ENCODE measurements around the gene LONRF2. TPM values are rescaled to one million over a fixed set of nuclear protein-coding genes. Genes with fewer than 3 reads are reported as not detected.
"Not testable (repeated sequence)": the region's sequence is repeated elsewhere in the genome, so short reads cannot be mapped to it uniquely, and the experiment has no call there.

Gene LONRF2
- total RNA-seq, 1 experiment from 2014 or later = 1.6 TPM

DNA sequence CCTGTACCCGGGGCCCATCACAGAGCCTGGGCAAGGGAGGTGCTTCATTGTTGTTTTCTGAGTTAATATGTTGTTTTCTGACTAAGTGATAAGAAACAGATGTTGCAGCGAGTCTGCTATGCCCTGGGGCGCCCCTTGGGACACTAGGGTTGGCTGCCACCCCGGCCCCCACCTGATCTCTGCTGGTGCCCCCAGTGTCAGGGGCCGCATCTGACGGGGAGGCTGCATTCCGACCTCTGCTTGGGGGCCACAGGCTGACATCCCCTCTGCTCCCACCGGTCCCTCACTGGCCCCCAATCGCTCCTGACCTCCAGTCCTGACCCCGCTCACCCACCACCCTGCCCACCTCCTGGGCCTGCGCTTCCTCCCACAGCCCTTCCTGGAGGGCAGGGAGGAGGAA, 65.9 kb downstream of the LONRF2 start:
- no peak for DNase-seq (ENCODE audit: low read depth)

DNA sequence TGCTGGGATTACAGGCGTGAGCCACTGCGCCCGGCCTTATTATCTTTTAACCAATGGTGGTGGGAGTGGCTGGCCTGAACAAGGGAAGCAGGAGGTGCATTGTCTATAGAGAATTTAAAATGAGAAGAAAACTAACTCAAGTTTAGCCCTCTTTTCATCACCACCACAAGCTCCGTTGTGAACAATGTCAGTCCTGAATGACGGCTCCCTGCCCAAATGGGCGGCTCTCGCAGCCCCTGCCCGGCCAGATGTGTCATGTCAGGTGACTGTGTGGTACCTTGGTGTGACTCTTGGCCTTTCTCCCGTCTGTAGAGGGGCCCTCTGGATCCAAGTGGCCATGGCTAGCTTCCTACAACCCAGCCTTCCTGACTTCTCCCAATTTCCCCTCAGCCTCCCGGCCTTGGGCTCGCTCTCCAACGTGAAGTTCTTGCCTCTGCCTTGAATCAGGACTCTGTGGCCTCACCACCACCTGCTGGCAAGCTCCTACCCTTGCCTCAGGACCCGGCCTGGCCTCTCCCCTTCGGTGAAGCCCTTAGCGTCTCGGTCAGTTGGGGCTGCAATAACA, 67.6 kb downstream of the LONRF2 start:
- DNase-seq (ENCODE audit: low read depth) = no peak

- DNase-seq (ENCODE audit: low read depth) = no peak
Observed at GRCh38 chr2:100253786-100254185, 68.5 kb downstream of the LONRF2 start.

- DNase-seq (ENCODE audit: low read depth) = no peak
Observed at GRCh38 chr2:100252811-100253698, 69.2 kb downstream of the LONRF2 start.

GRCh38 chr2:100250645-100251044, 71.7 kb downstream of the LONRF2 start:
- DNase-seq (ENCODE audit: low read depth) = no peak

- DNase-seq (ENCODE audit: low read depth) = no peak
Observed at GRCh38 chr2:100248971-100249370, 73.3 kb downstream of the LONRF2 start.

GRCh38 chr2:100248556-100248955, 73.7 kb downstream of the LONRF2 start:
- not testable (repeated sequence) for DNase-seq (ENCODE audit: low read depth)

GRCh38 chr2:100248044-100248330, 74.3 kb downstream of the LONRF2 start:
- no peak for DNase-seq (ENCODE audit: low read depth)

DNA sequence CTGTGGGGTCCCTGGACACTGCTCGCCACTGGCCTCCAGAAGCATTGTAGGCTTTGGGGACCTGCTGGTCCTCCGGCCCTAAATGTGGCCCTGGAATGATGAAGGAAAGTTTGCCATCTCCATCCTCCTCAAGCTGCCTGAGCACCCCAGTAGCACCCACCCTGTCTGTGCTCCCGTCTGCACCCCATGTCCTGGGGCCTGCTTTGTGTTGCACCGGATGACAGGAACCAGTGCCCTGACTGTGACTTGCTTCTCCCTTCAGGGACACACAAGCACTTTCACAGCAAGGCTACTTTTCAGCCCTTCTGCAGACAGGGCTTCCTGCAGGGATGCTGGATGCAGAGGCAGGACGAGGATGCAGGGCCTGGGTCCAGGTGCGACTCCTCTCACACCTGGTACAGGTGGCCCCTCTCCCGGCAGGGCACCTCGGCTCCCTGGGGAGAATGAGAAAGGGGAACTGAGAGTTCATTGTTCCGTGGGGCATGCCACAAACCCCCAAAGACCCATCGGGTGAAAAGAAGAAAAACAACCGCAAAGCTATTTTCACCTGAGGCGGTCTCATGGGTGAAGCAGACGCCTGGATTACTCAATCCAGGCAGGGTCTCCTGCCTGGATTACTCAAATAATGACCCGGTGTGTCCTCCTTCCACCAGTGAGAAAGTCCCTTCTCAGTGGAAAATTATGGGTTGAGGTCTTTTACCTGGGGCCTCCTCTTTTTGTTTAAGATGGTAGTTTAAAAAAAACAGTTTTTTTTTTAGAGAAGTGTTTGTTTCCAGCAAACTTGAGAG, 74.9 kb downstream of the LONRF2 start:
- no peak for DNase-seq (ENCODE audit: low read depth)

GRCh38 chr2:100246163-100247145, 75.8 kb downstream of the LONRF2 start:
- DNase-seq (ENCODE audit: low read depth) = no peak

DNA sequence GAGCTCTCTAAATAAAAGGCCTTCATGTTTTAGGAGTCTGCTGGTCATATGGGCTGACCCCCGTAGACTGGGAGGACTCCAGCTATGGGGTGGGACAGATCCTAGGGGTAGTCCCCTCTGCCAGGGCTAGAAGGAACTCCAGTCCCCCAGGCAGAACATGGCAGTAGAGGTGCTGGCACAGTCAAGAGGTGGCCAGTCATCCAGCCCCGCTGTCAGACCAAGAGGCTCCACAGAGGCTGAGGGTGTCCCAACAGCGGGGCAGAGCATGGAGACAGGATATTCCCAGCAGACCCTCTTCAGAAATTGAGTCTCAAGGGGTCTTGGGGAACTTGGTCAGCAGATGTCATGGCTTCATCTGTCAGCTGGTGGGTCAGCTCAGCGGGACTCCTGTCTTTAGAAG, 76.6 kb downstream of the LONRF2 start:
- no peak for DNase-seq (ENCODE audit: low read depth)

- DNase-seq (ENCODE audit: low read depth) = peak; percentile 18
Observed at GRCh38 chr2:100244881-100245605, 77.3 kb downstream of the LONRF2 start.

DNA sequence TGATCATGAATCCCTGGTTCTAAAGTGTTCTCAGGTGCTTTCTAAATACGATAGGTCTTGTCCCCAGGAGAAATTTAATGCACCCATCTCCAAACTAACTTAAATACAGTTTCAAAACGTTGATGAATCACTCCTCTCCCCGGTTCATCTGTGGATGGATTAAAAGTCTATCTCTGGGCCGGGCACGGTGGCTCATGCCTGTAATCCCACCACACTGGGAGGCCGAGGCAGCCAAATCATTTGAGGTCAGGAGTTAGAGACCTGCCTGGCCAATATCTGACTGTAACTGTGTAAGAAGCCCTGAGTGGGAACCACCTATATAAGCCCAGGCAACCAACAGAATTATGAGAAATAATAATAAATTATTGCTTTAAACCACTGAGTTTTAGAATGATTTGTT, 78.7 kb downstream of the LONRF2 start:
- DNase-seq (ENCODE audit: low read depth) = no peak

DNA sequence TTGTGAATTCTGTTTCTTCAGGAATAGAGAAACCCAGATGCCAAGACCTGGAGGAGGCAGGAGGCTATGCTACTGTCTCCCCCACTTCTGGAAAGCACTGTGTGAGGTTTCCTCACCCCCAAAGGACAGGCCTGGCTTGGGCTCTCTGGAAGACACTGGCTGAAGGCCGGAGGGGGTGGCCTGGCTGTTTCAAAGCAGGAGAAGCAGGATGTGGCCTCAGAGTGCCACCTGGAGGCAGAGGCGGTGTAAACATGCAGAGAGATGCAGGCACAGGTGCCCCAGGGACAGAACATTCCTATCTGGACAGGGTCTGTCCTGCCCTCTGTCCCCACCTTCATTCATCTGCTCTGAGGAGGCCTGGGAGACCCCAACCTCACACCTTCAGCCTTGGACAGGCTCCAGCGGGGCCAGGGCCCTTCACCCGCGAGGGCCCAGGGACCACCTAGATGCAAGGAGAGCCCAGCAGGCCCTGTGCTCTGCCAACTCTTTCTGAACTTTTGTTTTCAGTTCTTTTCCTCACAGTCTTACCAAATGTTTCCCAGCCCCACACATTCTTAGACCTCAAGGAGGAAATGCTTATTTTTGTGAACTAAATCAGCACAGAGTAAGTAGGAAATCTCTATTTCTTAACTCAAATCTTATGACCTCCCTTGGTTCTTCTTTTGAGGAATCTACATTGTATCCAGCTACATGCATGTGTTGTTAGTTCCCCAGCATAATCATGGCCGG, 79.2 kb downstream of the LONRF2 start:
- peak; percentile 56 for DNase-seq (ENCODE audit: low read depth)

GRCh38 chr2:100242476-100242875, 79.8 kb downstream of the LONRF2 start:
- no peak for DNase-seq (ENCODE audit: low read depth)

GRCh38 chr2:100241236-100241635, 81.1 kb downstream of the LONRF2 start:
- DNase-seq (ENCODE audit: low read depth) = no peak

DNA sequence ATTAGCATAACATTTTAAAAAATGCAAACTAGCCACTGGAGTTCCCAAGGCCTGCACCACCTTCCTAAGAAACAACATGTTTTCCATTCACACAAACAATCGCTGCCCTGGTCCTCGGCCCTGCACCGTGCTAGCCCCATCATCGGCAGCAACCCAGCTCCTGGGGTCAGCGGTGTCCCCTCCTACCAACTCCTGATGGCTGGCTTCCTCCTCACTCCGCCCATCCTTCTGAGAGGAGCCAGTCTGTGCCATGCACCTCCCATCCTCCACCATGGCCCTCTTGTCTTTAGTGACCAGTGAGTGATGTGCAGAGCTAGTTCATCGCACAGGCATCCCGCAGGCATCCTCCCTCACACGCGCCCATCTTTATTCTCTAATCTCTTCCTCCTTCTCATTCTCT, 81.9 kb downstream of the LONRF2 start:
- DNase-seq (ENCODE audit: low read depth) = no peak

- no peak for DNase-seq (ENCODE audit: low read depth)
Observed at GRCh38 chr2:100239486-100240210, 82.7 kb downstream of the LONRF2 start.

DNA sequence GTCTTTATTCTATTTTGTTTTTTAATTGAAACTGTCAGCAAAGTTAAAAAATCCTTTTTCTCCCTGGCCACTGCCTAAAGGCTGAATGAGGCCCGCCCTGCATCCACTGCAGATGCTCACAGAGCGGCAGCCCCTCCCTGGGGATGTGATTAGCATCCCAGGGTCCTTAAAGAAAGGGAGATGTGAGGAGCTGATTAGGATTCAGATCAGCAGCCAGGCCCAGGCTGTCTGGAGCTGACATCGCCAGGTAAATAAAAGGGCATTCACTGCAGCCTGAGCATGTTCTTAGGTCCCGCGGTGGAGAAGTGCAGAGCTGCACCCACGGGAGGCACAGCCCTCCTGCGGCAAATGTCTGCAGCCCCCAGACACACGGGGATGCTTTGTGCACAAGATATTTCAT, 83.8 kb downstream of the LONRF2 start:
- no peak for DNase-seq (ENCODE audit: low read depth)

All from HT1080 (cell line).